ENCODE data around the gene ADCY7. TPM values are rescaled to one million over a fixed set of nuclear protein-coding genes. Genes with fewer than 3 reads are reported as not detected.

ADCY7 gene
- total RNA-seq, 2 donors from 2014 or later, result 8.5 to 17.1 TPM

DNA sequence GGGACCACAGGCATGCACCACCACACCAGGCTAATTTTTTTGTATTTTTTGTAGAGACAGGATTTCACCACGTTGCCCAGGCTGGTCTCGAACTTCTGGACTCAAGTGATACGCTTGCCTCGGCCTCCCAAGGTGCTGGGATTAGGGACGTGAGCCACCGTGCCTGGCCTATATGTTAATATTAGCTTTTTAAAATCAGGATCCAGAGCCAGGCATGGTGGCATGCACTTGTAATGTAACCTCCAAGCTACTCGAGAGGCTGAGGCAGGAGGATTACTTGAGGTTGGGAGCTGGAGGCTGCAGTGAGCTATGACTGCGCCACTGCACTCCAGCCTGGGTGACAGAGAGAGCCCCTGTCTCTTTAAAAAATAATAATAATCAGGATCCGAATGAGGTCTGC, 8.5 kb upstream of the ADCY7 start:
- H3K4me1 ChIP-seq, result peaks cover 0 to 14% of the 10 kb centered on the region in 2 donors
- no peaks in the 10 kb centered on the region for H3K9me3 ChIP-seq
- DNase-seq (ENCODE audit: low spot score), result peak; percentile 44
- H3K27ac ChIP-seq, result no peak overlapping the region
- no peaks in the 10 kb centered on the region for H3K27me3 ChIP-seq
- TF ChIP-seq, protein P1, sequence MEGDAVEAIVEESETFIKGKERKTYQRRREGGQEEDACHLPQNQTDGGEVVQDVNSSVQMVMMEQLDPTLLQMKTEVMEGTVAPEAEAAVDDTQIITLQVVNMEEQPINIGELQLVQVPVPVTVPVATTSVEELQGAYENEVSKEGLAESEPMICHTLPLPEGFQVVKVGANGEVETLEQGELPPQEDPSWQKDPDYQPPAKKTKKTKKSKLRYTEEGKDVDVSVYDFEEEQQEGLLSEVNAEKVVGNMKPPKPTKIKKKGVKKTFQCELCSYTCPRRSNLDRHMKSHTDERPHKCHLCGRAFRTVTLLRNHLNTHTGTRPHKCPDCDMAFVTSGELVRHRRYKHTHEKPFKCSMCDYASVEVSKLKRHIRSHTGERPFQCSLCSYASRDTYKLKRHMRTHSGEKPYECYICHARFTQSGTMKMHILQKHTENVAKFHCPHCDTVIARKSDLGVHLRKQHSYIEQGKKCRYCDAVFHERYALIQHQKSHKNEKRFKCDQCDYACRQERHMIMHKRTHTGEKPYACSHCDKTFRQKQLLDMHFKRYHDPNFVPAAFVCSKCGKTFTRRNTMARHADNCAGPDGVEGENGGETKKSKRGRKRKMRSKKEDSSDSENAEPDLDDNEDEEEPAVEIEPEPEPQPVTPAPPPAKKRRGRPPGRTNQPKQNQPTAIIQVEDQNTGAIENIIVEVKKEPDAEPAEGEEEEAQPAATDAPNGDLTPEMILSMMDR (IDR thresholded peaks at IDR 0.05), result no peak
- no peaks in the 10 kb centered on the region for H3K36me3 ChIP-seq
- no peak overlapping the region for H3K4me3 ChIP-seq

DNA sequence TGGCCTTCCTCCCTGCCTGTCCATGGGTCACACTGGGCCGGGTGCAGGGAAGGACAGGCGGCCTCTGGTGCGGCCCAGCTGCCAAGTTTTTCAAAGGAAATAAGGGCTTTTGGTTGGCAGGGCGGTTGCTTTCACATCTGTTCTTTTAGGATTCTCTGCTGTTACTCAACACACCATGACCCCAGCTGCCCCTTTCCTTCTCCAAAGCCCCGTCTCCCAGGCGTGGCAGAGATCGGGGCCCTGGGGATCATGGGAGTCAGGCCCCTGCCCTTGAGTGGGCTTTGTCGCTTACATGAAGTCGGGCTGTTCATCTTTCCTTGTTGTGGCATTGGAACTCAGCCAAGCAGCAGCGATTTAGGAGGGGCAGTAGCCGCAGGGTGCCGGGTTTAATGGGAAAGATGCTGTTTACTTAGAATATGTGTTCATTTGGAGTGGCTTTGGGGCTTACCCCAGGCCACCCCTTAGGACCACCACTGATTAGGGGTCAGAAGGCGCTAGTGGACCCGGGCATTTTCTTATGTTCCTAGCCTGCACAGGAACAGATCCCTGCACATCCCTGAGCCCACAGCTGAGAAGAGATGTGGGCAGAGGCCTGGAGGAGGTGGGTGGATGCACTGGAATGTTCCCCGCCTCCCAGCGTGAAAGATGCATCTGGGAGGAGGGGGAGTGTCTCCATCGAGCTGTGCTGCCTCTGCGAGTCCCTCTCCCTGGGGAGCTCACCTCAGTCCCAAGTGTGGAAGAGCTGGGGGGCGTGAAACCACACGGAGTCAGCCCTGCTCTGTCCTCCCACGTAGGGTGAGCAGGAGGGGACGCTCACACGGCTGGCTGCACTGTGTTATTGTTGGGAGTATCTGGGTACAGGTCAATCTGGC, 6.8 kb upstream of the ADCY7 start:
- H3K27ac ChIP-seq, result peak overlapping the region; percentile 46 to 53
- TF ChIP-seq, protein P1 (IDR thresholded peaks at IDR 0.05), result no peak
- peak; percentile 82 for DNase-seq (ENCODE audit: low spot score)
- H3K4me1 ChIP-seq, result peaks cover 0 to 14% of the 10 kb centered on the region in 2 donors
- no peaks in the 10 kb centered on the region for H3K9me3 ChIP-seq
- H3K4me3 ChIP-seq, result no peak overlapping the region
- H3K36me3 ChIP-seq, result no peaks in the 10 kb centered on the region
- H3K27me3 ChIP-seq, result no peaks in the 10 kb centered on the region

DNA sequence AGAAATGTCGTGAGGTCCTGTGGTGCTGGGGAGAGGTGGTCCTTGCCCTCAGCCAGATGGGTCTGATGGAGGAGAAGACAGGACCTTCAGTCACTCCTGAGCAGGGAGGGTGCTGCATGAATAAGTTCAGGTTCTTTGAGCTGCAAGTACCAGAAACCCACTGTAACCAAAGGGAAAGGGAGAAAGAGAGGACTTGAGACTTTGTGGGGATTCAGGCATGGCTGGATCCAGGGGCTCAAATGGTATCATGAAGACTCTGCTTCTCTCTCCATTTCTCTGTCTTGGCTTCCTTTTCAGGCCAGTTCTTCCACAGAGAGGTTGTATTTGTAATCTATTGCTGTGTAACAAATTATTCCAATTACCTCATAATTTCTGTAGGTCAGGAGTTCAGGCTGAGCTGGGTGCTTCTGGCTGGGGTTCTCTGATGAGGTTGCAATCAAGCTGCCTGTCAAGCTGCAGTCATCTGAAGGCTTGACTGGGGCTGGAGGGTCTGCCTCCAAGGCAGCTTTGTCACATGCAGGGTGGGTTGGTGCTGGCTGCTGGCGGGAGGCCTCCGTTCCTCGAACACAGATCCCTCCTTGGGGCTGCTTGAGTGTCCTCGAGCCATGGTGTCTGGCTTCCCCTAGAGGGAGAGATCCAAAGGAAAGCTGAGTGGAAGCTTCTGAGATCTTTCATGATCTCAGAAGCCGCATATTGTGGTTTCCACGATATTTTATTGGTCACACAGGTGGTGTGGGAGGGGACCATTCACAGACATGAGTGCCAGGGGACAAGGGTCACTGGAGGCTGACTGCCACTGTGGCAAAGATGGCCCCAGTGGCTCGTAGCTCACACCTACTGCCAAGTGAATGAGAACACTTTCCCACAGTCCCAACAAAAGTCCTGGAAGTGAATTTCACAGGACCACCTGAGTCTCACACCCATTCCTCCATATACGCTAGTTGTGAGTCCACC, 5.9 kb upstream of the ADCY7 start:
- no peak for DNase-seq (ENCODE audit: low spot score)
- Histone ChIP-seq H3K27ac (peak overlapping the region; percentile 46 to 53), H3K4me1 (peaks cover 0 to 14% of the 10 kb centered on the region in 2 donors), H3K9me3 (no peaks in the 10 kb centered on the region), H3K27me3 (no peaks in the 10 kb centered on the region), H3K4me3 (no peak overlapping the region), H3K36me3 (no peaks in the 10 kb centered on the region)
- TF ChIP-seq, protein P1 (IDR thresholded peaks at IDR 0.05), result no peak

DNA sequence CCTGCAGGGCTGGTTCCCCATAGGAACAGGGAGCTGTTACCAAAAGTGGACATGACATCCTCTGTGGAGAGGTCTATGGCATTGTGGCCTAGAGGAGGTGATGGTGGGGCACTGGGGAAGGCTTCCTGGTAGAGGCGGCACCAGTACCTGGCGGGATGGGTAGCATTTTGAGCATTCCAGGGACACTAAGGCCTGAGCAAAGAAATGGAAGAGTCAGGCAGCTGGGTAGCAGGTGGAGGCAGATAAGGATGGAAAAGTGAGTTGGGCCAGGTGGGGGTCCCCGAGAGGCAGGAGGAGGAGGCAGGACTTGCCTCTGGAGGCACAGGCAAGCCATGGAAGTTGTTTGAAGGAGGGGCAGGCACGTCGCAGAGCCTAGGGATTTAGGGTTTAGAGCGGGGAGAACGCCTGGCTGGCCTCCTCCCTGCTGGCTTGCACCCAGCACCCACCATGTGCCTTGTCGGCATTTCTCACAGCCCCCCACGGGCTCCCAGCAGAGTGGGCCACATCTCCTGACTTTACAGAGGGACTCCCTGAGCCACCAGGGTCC, 5.1 kb upstream of the ADCY7 start:
- Histone ChIP-seq H3K4me3 (no peak overlapping the region), H3K27me3 (no peaks in the 10 kb centered on the region), H3K9me3 (no peaks in the 10 kb centered on the region), H3K4me1 (peaks cover 0 to 21% of the 10 kb centered on the region in 2 donors), H3K27ac (no peak overlapping the region), H3K36me3 (no peaks in the 10 kb centered on the region)
- TF ChIP-seq, protein P1 (IDR thresholded peaks at IDR 0.05), result no peak
- no peak for DNase-seq (ENCODE audit: low spot score)

DNA sequence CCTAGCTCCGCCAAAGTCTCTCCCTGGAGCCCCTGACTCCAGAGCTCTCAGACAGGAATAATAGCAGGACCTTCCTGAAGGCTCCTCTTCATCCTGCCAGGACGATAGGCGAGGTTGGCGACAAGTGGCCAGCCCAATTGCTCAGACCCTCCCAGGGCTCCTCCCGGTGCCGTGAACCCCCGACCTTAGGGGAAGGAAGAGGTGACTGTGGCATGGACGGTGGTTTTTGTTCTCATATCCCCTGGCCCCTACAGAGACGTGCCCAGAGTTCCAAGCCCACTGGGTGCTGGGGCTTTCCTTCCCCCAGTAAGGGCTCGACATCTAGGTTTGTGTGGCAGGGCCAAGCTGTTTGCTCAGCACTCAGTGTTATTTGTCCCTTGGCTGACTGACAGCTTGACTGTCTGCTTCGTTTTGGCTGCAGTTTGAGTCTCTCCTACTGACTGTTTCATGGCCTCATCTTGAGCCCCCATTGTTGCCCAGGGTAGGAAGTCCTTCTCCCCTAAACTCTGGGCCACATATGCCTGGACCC, 4.6 kb upstream of the ADCY7 start:
- no peaks in the 10 kb centered on the region for H3K27me3 ChIP-seq
- no peak overlapping the region for H3K27ac ChIP-seq
- DNase-seq (ENCODE audit: low spot score), result no peak
- TF ChIP-seq, protein P1 (IDR thresholded peaks at IDR 0.05), result no peak
- peaks cover 0 to 25% of the 10 kb centered on the region in 2 donors for H3K4me1 ChIP-seq
- H3K4me3 ChIP-seq, result no peak overlapping the region
- H3K9me3 ChIP-seq, result no peaks in the 10 kb centered on the region
- H3K36me3 ChIP-seq, result no peaks in the 10 kb centered on the region
